ENCODE measurements around the gene ELAC1.

DNA sequence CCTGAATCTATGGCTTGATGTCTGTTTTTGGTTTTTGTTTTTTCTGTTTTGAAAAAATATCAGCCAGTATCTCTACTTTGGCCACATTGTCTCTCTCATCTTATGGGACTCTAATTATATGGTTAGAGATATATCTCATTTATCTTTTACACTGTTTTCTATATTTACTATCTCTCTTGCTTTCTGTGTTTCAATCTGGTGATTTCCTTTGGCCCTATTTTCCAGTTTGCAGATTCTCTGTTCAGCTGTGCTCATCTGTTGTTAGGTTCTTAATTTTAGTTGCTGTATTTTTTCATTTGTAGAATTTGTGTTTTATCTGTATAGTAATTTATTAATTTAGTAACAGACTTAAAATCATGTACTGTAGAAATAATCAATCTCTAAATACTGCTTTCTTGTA, 41.3 kb upstream of the ELAC1 start:
- TF ChIP-seq, protein P1, sequence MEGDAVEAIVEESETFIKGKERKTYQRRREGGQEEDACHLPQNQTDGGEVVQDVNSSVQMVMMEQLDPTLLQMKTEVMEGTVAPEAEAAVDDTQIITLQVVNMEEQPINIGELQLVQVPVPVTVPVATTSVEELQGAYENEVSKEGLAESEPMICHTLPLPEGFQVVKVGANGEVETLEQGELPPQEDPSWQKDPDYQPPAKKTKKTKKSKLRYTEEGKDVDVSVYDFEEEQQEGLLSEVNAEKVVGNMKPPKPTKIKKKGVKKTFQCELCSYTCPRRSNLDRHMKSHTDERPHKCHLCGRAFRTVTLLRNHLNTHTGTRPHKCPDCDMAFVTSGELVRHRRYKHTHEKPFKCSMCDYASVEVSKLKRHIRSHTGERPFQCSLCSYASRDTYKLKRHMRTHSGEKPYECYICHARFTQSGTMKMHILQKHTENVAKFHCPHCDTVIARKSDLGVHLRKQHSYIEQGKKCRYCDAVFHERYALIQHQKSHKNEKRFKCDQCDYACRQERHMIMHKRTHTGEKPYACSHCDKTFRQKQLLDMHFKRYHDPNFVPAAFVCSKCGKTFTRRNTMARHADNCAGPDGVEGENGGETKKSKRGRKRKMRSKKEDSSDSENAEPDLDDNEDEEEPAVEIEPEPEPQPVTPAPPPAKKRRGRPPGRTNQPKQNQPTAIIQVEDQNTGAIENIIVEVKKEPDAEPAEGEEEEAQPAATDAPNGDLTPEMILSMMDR (IDR thresholded peaks at IDR 0.05; ENCODE audit: low read depth, low read length) = no peak
- TF ChIP-seq EZH2phosphoT487 (IDR thresholded peaks at IDR 0.05; ENCODE audit: low read depth) = no peak
